Trophoblast cell (in vitro differentiated cells and primary cell): Measurements from ENCODE around the gene GLIS1.

Experiments used
- DNase-seq, 2 donors: peaks; one replicate each; pipeline ENCODE4 v3.0.0-alpha.2; 2016
- H2AFZ ChIP-seq: 2 replicates; pipeline ENCODE4 v1.6.1; 2013; ENCODE audit warnings: low read length, moderate library complexity, mild to moderate bottlenecking; ENCODE audit not compliant: insufficient read depth, poor library complexity
- H2AK5ac ChIP-seq: 2 replicates; pipeline ENCODE4 v1.6.1; 2013; ENCODE audit warnings: mild to moderate bottlenecking, low read length
- H2BK120ac ChIP-seq: 2 replicates; pipeline ENCODE4 v1.6.1; 2013; ENCODE audit warnings: low read length, mild to moderate bottlenecking, moderate library complexity; ENCODE audit not compliant: insufficient read depth, poor library complexity
- H2BK12ac ChIP-seq: 2 replicates; pipeline ENCODE4 v1.6.1; 2013; ENCODE audit warnings: mild to moderate bottlenecking, low read length, moderate library complexity
- H2BK5ac ChIP-seq: 2 replicates; pipeline ENCODE4 v1.6.1; 2013; ENCODE audit warnings: low read length, low read depth, moderate library complexity, mild to moderate bottlenecking; ENCODE audit not compliant: poor library complexity
- H3K14ac ChIP-seq: 2 replicates; pipeline ENCODE4 v1.6.1; 2013; ENCODE audit warnings: mild to moderate bottlenecking, low read length
- H3K18ac ChIP-seq: 2 replicates; pipeline ENCODE4 v1.6.1; 2013; ENCODE audit warnings: mild to moderate bottlenecking, low read length
- H3K23ac ChIP-seq: 2 replicates; pipeline ENCODE4 v1.6.1; 2013; ENCODE audit warnings: low read length
- H3K27ac ChIP-seq: 2 replicates; pipeline ENCODE4 v1.5.1; 2013; ENCODE audit warnings: low read depth, mild to moderate bottlenecking, inconsistent platforms, low read length, moderate library complexity
- H3K27me3 ChIP-seq: 2 replicates; pipeline ENCODE4 v1.6.1; 2013; ENCODE audit warnings: inconsistent platforms, mild to moderate bottlenecking, low read length, moderate library complexity; ENCODE audit not compliant: insufficient read depth
- H3K36me3 ChIP-seq, 2 experiments: 1 replicate in 1 of 2; 2 replicates in 1 of 2; pipeline ENCODE4 v1.6.1; 2013; ENCODE audit warnings: low read length in 2 of 2, mild to moderate bottlenecking in 2 of 2, moderate library complexity in 1 of 2; ENCODE audit not compliant: insufficient read depth in 2 of 2, control insufficient read depth in 1 of 2
- H3K4ac ChIP-seq: 2 replicates; pipeline ENCODE4 v1.6.1; 2013; ENCODE audit warnings: low read depth, mild to moderate bottlenecking, low read length, moderate library complexity
- H3K4me1 ChIP-seq, 2 experiments: 1 replicate in 1 of 2; 2 replicates in 1 of 2; pipeline ENCODE4 v1.6.1; 2013; ENCODE audit warnings: low read length in 2 of 2, mild to moderate bottlenecking in 2 of 2, moderate library complexity in 1 of 2; ENCODE audit not compliant: insufficient read depth in 2 of 2, control insufficient read depth in 1 of 2
- H3K4me2 ChIP-seq: 2 replicates; pipeline ENCODE4 v1.6.1; 2013; ENCODE audit warnings: inconsistent platforms, mild to moderate bottlenecking, low read length, moderate library complexity
- H3K4me3 ChIP-seq: 2 replicates; pipeline ENCODE4 v1.5.1; 2013; ENCODE audit warnings: mild to moderate bottlenecking, low read depth, low read length, inconsistent platforms
- H3K79me1 ChIP-seq: one replicate; pipeline ENCODE4 v1.6.1; 2013; ENCODE audit warnings: low read length
- H3K79me2 ChIP-seq: 2 replicates; pipeline ENCODE4 v1.6.1; 2013; ENCODE audit warnings: low read length, mild to moderate bottlenecking; ENCODE audit not compliant: control insufficient read depth, insufficient read depth, poor library complexity
- H3K9ac ChIP-seq: 2 replicates; pipeline ENCODE4 v1.6.1; 2013; ENCODE audit warnings: mild to moderate bottlenecking, low read length
- H3K9me3 ChIP-seq: 2 replicates; pipeline ENCODE4 v1.6.1; 2013; ENCODE audit warnings: low read depth, mild to moderate bottlenecking, control low read depth, inconsistent platforms, low read length; ENCODE audit not compliant: insufficient read depth
- H4K12ac ChIP-seq: 2 replicates; pipeline ENCODE4 v1.6.1; 2013; ENCODE audit warnings: low read depth, mild to moderate bottlenecking, low read length, moderate library complexity
- H4K8ac ChIP-seq: 2 replicates; pipeline ENCODE4 v1.6.1; 2013; ENCODE audit warnings: low read depth, mild to moderate bottlenecking, low read length, moderate library complexity
- H4K91ac ChIP-seq: one replicate; pipeline ENCODE4 v1.6.1; 2013; ENCODE audit warnings: low read depth, mild to moderate bottlenecking, low read length, moderate library complexity
- WGBS: extraction: QIAGEN DNeasy Blood & Tissue Kit; methylation state at CpG from one replicate; pipeline ENCODE4 v1.1.7; 2013; ENCODE audit warnings: missing lambda C conversion rate; ENCODE audit not compliant: insufficient read length, insufficient coverage; ENCODE audit errors: extremely low coverage; 5-methylcytosine and 5-hydroxymethylcytosine counted together

Gene GLIS1

DNA sequence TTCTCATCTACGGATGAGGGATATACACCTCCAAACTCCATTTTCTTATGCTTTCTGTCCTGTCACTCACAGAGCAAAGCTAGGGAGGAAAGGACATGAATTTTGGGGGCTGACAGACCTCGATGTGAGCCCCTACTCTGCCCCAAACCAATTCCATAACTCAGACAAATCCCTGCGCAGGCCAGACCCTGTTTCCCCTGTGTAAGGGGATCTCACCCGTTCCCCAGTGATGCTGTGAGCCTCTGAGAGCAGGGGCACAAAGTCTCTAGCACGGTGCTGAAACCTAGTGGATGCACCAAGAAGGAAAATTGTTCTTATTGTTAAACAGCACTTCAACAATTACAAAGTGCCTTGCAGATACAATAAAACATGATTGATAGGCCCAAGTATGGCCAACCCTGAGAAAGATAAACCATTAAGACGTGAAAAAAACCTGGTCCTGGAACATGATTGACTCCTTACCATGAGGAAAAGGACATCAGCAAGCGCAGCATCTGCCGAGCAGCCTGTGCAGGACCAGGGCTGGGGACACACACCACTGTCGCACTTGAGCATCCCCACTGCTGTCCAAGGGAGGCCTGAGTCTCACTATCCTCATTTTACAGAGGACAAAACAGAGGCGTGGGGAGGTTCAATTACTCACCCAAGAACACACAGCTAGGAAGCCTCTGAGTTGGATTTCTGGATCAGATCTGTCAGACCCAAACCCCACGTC, 137.8 kb downstream of the GLIS1 start:
- no peak overlapping the region for H3K4ac ChIP-seq
- no peak overlapping the region for H2BK12ac ChIP-seq
- H3K79me2 ChIP-seq = no peaks in the 10 kb centered on the region
- H3K18ac ChIP-seq = no peak overlapping the region
- DNase-seq = no peak
- H2AK5ac ChIP-seq = no peak overlapping the region
- H3K79me1 ChIP-seq = no peaks in the 10 kb centered on the region
- H3K4me1 ChIP-seq = no peaks in the 10 kb centered on the region
- H4K12ac ChIP-seq = no peak overlapping the region
- H2BK5ac ChIP-seq = no peak overlapping the region
- H2AFZ ChIP-seq = no peak overlapping the region
- no peak overlapping the region for H4K91ac ChIP-seq
- no peak overlapping the region for H3K14ac ChIP-seq
- H3K9ac ChIP-seq = no peak overlapping the region
- H3K36me3 ChIP-seq = no peaks in the 10 kb centered on the region
- no peak overlapping the region for H3K4me2 ChIP-seq
- H4K8ac ChIP-seq = no peak overlapping the region
- H3K27ac ChIP-seq = no peak overlapping the region
- H3K27me3 ChIP-seq = no peaks in the 10 kb centered on the region
- H3K23ac ChIP-seq = no peak overlapping the region
- H2BK120ac ChIP-seq = no peak overlapping the region
- no CpG with 5 or more reads among the region's 11 CpGs for WGBS
- H3K9me3 ChIP-seq = peaks cover 2% of the 10 kb centered on the region
- no peak overlapping the region for H3K4me3 ChIP-seq

- H2BK120ac ChIP-seq = no peak overlapping the region
- H3K14ac ChIP-seq = no peak overlapping the region
- no peaks in the 10 kb centered on the region for H3K79me1 ChIP-seq
- no peak overlapping the region for H3K23ac ChIP-seq
- H3K4me2 ChIP-seq = no peak overlapping the region
- H3K4me1 ChIP-seq = no peaks in the 10 kb centered on the region
- H2BK12ac ChIP-seq = no peak overlapping the region
- no peaks in the 10 kb centered on the region for H3K36me3 ChIP-seq
- H2BK5ac ChIP-seq = no peak overlapping the region
- no peak overlapping the region for H4K8ac ChIP-seq
- H3K4ac ChIP-seq = no peak overlapping the region
- WGBS = no CpG with 5 or more reads among the region's 8 CpGs
- H3K27me3 ChIP-seq = no peaks in the 10 kb centered on the region
- H3K9ac ChIP-seq = no peak overlapping the region
- DNase-seq = no peak
- H3K4me3 ChIP-seq = no peak overlapping the region
- H2AK5ac ChIP-seq = no peak overlapping the region
- H3K18ac ChIP-seq = no peak overlapping the region
- H3K27ac ChIP-seq = no peak overlapping the region
- peaks cover 2% of the 10 kb centered on the region for H3K9me3 ChIP-seq
- H4K91ac ChIP-seq = no peak overlapping the region
- H3K79me2 ChIP-seq = no peaks in the 10 kb centered on the region
- no peak overlapping the region for H4K12ac ChIP-seq
- no peak overlapping the region for H2AFZ ChIP-seq
Observed at GRCh38 chr1:53600561-53600960, 138.4 kb downstream of the GLIS1 start.

DNA sequence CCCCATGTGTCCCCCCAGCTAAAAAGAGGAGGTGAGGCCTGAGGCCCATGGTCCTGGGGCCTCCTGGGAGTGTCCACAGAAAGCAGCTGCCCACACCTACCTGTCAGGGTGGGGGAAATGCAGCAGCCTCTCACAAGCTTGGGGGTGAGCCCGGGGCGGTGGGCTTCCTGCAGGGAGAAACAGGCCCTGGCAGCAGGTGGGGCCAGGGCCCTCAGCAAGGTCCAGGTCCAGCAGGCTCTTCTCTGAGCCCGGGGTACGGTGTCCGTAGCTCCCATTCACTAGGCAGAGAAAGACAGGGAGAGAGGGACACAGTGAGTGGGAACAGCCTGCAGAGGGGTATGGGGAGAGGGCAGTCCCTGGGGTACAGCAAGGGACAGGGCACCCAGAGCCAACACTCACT, 139.0 kb downstream of the GLIS1 start:
- no peak overlapping the region for H2BK120ac ChIP-seq
- no CpG with 5 or more reads among the region's 5 CpGs for WGBS
- no peaks in the 10 kb centered on the region for H3K36me3 ChIP-seq
- H2AFZ ChIP-seq = no peak overlapping the region
- no peak overlapping the region for H3K23ac ChIP-seq
- H2BK12ac ChIP-seq = no peak overlapping the region
- no peaks in the 10 kb centered on the region for H3K4me1 ChIP-seq
- H3K9ac ChIP-seq = no peak overlapping the region
- no peak overlapping the region for H4K8ac ChIP-seq
- no peak overlapping the region for H4K91ac ChIP-seq
- H3K14ac ChIP-seq = no peak overlapping the region
- no peak for DNase-seq
- H3K4ac ChIP-seq = no peak overlapping the region
- no peaks in the 10 kb centered on the region for H3K79me1 ChIP-seq
- peaks cover 2% of the 10 kb centered on the region for H3K9me3 ChIP-seq
- no peak overlapping the region for H2BK5ac ChIP-seq
- H3K27me3 ChIP-seq = no peaks in the 10 kb centered on the region
- no peak overlapping the region for H3K27ac ChIP-seq
- H3K79me2 ChIP-seq = no peaks in the 10 kb centered on the region
- no peak overlapping the region for H3K4me3 ChIP-seq
- H3K4me2 ChIP-seq = no peak overlapping the region
- no peak overlapping the region for H3K18ac ChIP-seq
- no peak overlapping the region for H2AK5ac ChIP-seq
- H4K12ac ChIP-seq = no peak overlapping the region

DNA sequence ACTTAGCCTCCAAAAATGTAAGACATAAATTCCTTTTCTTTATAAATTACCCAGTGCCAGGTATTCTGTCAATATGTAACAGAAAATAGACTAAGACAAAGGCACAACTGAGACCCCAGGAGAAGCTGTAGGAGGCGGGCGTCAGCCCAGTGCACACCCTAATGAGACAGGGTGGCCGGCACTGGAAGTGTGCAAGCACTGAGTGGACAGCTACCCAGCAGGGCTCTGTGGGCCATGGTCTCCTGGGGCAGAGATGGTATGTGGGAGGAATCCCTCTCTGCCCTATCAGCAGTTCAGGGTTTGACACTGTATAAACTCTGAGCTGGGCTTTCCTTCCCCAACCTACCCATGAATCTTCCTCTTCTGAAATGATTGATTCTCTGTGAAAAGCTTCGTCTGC, 139.5 kb downstream of the GLIS1 start:
- no peaks in the 10 kb centered on the region for H3K79me2 ChIP-seq
- H3K4me2 ChIP-seq = no peak overlapping the region
- no peak overlapping the region for H3K23ac ChIP-seq
- no CpG with 5 or more reads among the region's 4 CpGs for WGBS
- H3K79me1 ChIP-seq = no peaks in the 10 kb centered on the region
- H2BK120ac ChIP-seq = no peak overlapping the region
- peaks cover 2% of the 10 kb centered on the region for H3K9me3 ChIP-seq
- H3K4me1 ChIP-seq = no peaks in the 10 kb centered on the region
- H4K91ac ChIP-seq = no peak overlapping the region
- no peak for DNase-seq
- H3K27me3 ChIP-seq = no peaks in the 10 kb centered on the region
- no peak overlapping the region for H3K9ac ChIP-seq
- H2AK5ac ChIP-seq = no peak overlapping the region
- no peak overlapping the region for H2AFZ ChIP-seq
- no peak overlapping the region for H3K4ac ChIP-seq
- no peak overlapping the region for H3K14ac ChIP-seq
- no peak overlapping the region for H2BK5ac ChIP-seq
- H4K12ac ChIP-seq = no peak overlapping the region
- no peak overlapping the region for H3K27ac ChIP-seq
- H2BK12ac ChIP-seq = no peak overlapping the region
- H3K18ac ChIP-seq = no peak overlapping the region
- no peaks in the 10 kb centered on the region for H3K36me3 ChIP-seq
- H3K4me3 ChIP-seq = no peak overlapping the region
- no peak overlapping the region for H4K8ac ChIP-seq
